ENCODE results near the gene IL3. TPM values are rescaled to one million over a fixed set of nuclear protein-coding genes. Genes with fewer than 3 reads are reported as not detected.

Gene IL3
- total and polyA plus RNA-seq, 2 experiments from 2014 or later: not detected

DNA sequence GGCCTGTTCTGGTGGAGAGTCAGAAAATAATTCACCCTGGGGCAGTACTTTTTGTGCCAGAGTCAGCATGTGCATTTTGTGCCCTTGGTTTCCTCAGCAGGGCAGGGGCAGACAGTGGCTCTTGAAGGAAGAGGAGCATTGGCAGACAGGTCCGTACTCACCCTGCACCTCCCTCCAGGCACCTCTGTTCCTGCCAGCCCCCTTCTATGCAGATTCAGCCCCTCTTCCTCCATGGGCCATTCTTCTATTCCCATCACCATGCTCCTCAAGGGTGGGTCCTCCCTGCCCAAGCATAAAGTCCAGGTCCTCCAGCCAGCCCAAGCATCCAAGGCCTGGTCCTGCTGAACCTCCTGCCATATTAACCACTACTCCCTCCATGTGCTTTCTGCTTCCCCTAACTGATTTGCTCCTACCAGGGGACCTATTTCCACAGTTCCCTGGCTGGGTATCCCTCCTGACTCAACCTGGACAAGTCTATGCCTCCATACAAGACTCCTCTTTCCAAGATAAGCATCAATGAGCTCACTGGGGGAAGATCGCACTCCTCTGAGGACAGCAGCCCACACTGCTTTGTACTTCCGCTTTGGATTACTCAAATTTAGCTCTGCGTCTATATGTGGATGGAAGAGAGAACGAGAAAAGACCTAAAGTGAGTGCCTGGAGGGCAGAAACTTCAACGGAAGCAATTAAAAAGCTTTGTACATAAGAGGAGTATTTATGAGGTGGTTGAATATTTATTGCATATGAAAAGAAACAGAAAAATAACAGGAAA, 39.7 kb upstream of the IL3 start:
- Mint-ChIP-seq H3K4me1 (peaks cover 9% of the 10 kb centered on the region), H3K27ac (no peak overlapping the region), H3K4me3 (no peak overlapping the region), H3K36me3 (ENCODE audit: low read depth) (no peaks in the 10 kb centered on the region), H3K27me3 (ENCODE audit: insufficient read depth, low read depth, poor library complexity) (peaks cover 4% of the 10 kb centered on the region), H3K9me3 (no peaks in the 10 kb centered on the region; the same call in 2 of the 3 replicates)
- no peak overlapping the region for H3K4me2 ChIP-seq
- DNase-seq (ENCODE audit: low spot score): no peak
- no peaks in the 10 kb centered on the region for H3F3A ChIP-seq (replicated peaks; ENCODE audit: low read depth)
- H3K4me3 ChIP-seq: no peak overlapping the region
- H3K36me3 ChIP-seq (ENCODE audit: insufficient read depth): no peaks in the 10 kb centered on the region
- H4K20me1 ChIP-seq (replicated peaks; ENCODE audit: insufficient read depth): no peaks in the 10 kb centered on the region
- 0 out of 2 replicates have a peak, but pooled peaks cover 7% of the 10 kb centered on the region for H3K9me2 ChIP-seq (ENCODE audit: insufficient read depth)
- no peak overlapping the region for H3K27ac ChIP-seq (ENCODE audit: low read depth)
- no peak overlapping the region for H2AFZ ChIP-seq
- TF ChIP-seq STAT1 (IDR thresholded peaks at IDR 0.05; ENCODE audit: unreplicated experiment): no peak
- TF ChIP-seq, protein P1, sequence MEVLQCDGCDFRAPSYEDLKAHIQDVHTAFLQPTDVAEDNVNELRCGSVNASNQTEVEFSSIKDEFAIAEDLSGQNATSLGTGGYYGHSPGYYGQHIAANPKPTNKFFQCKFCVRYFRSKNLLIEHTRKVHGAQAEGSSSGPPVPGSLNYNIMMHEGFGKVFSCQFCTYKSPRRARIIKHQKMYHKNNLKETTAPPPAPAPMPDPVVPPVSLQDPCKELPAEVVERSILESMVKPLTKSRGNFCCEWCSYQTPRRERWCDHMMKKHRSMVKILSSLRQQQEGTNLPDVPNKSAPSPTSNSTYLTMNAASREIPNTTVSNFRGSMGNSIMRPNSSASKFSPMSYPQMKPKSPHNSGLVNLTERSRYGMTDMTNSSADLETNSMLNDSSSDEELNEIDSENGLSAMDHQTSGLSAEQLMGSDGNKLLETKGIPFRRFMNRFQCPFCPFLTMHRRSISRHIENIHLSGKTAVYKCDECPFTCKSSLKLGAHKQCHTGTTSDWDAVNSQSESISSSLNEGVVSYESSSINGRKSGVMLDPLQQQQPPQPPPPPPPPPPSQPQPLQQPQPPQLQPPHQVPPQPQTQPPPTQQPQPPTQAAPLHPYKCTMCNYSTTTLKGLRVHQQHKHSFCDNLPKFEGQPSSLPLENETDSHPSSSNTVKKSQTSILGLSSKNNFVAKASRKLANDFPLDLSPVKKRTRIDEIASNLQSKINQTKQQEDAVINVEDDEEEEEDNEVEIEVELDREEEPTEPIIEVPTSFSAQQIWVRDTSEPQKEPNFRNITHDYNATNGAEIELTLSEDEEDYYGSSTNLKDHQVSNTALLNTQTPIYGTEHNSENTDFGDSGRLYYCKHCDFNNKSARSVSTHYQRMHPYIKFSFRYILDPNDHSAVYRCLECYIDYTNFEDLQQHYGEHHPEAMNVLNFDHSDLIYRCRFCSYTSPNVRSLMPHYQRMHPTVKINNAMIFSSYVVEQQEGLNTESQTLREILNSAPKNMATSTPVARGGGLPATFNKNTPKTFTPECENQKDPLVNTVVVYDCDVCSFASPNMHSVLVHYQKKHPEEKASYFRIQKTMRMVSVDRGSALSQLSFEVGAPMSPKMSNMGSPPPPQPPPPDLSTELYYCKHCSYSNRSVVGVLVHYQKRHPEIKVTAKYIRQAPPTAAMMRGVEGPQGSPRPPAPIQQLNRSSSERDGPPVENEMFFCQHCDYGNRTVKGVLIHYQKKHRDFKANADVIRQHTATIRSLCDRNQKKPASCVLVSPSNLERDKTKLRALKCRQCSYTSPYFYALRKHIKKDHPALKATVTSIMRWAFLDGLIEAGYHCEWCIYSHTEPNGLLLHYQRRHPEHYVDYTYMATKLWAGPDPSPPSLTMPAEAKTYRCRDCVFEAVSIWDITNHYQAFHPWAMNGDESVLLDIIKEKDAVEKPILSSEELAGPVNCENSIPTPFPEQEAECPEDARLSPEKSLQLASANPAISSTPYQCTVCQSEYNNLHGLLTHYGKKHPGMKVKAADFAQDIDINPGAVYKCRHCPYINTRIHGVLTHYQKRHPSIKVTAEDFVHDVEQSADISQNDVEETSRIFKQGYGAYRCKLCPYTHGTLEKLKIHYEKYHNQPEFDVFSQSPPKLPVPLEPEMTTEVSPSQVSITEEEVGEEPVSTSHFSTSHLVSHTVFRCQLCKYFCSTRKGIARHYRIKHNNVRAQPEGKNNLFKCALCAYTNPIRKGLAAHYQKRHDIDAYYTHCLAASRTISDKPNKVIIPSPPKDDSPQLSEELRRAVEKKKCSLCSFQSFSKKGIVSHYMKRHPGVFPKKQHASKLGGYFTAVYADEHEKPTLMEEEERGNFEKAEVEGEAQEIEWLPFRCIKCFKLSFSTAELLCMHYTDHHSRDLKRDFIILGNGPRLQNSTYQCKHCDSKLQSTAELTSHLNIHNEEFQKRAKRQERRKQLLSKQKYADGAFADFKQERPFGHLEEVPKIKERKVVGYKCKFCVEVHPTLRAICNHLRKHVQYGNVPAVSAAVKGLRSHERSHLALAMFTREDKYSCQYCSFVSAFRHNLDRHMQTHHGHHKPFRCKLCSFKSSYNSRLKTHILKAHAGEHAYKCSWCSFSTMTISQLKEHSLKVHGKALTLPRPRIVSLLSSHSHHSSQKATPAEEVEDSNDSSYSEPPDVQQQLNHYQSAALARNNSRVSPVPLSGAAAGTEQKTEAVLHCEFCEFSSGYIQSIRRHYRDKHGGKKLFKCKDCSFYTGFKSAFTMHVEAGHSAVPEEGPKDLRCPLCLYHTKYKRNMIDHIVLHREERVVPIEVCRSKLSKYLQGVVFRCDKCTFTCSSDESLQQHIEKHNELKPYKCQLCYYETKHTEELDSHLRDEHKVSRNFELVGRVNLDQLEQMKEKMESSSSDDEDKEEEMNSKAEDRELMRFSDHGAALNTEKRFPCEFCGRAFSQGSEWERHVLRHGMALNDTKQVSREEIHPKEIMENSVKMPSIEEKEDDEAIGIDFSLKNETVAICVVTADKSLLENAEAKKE (CRISPR knock-in tag; IDR thresholded peaks at IDR 0.05): no peak
- no peaks in the 10 kb centered on the region for H3K79me2 ChIP-seq (replicated peaks; ENCODE audit: insufficient read depth)
- ATAC-seq: no peak
- H3K27me3 ChIP-seq (ENCODE audit: insufficient read depth): no peaks in the 10 kb centered on the region
- H3K4me1 ChIP-seq (ENCODE audit: insufficient read depth): no peaks in the 10 kb centered on the region

DNA sequence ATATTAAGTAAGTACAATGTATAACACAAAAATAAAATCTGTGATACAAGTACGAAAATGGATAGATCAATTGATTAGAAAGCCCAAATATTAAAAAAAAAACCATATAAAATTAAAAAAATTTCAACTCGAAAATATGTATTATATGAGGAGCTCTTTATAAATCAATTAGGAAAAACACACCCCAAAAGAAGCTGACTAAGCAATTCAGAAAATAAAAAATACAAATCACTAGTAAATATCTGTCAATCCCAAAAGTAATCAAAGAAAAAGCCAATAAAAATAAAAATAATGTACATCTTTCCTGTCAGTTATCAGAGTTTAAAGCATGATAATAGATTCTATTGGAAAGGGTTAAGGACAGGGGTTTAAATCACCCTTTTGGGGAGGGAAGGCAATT, 38.8 kb upstream of the IL3 start:
- Mint-ChIP-seq H3K27ac (no peak overlapping the region), H3K4me1 (peaks cover 9% of the 10 kb centered on the region), H3K27me3 (ENCODE audit: insufficient read depth, low read depth, poor library complexity) (peaks cover 4% of the 10 kb centered on the region), H3K9me3 (no peaks in the 10 kb centered on the region; the same call in 2 of the 3 replicates), H3K4me3 (no peak overlapping the region), H3K36me3 (ENCODE audit: low read depth) (no peaks in the 10 kb centered on the region)
- Histone ChIP-seq H3K4me3 (no peak overlapping the region), H3F3A (replicated peaks; ENCODE audit: low read depth) (no peaks in the 10 kb centered on the region), H3K36me3 (ENCODE audit: insufficient read depth) (no peaks in the 10 kb centered on the region), H3K4me2 (no peak overlapping the region), H2AFZ (no peak overlapping the region), H4K20me1 (replicated peaks; ENCODE audit: insufficient read depth) (no peaks in the 10 kb centered on the region), H3K27ac (ENCODE audit: low read depth) (no peak overlapping the region), H3K9me2 (ENCODE audit: insufficient read depth) (0 out of 2 replicates have a peak, but pooled peaks cover 7% of the 10 kb centered on the region), H3K79me2 (replicated peaks; ENCODE audit: insufficient read depth) (no peaks in the 10 kb centered on the region), H3K4me1 (ENCODE audit: insufficient read depth) (no peaks in the 10 kb centered on the region), H3K27me3 (ENCODE audit: insufficient read depth) (no peaks in the 10 kb centered on the region)
- DNase-seq (ENCODE audit: low spot score) (no peak), ATAC-seq (no peak)
- TF ChIP-seq NANOG (IDR thresholded peaks at IDR 0.05; ENCODE audit: borderline replicate concordance) (no peak), ZNF331 (CRISPR knock-in tag; IDR thresholded peaks at IDR 0.05; ENCODE audit: low read depth) (no peak), STAT1 (IDR thresholded peaks at IDR 0.05; ENCODE audit: unreplicated experiment) (no peak), EZH2phosphoT487 (IDR thresholded peaks at IDR 0.05; ENCODE audit: unreplicated experiment) (no peak), JUNB (IDR thresholded peaks at IDR 0.05; ENCODE audit: unreplicated experiment) (no peak), POLR2AphosphoS5 (IDR thresholded peaks at IDR 0.05; ENCODE audit: low read depth) (no peak)
- TF ChIP-seq, protein P2, sequence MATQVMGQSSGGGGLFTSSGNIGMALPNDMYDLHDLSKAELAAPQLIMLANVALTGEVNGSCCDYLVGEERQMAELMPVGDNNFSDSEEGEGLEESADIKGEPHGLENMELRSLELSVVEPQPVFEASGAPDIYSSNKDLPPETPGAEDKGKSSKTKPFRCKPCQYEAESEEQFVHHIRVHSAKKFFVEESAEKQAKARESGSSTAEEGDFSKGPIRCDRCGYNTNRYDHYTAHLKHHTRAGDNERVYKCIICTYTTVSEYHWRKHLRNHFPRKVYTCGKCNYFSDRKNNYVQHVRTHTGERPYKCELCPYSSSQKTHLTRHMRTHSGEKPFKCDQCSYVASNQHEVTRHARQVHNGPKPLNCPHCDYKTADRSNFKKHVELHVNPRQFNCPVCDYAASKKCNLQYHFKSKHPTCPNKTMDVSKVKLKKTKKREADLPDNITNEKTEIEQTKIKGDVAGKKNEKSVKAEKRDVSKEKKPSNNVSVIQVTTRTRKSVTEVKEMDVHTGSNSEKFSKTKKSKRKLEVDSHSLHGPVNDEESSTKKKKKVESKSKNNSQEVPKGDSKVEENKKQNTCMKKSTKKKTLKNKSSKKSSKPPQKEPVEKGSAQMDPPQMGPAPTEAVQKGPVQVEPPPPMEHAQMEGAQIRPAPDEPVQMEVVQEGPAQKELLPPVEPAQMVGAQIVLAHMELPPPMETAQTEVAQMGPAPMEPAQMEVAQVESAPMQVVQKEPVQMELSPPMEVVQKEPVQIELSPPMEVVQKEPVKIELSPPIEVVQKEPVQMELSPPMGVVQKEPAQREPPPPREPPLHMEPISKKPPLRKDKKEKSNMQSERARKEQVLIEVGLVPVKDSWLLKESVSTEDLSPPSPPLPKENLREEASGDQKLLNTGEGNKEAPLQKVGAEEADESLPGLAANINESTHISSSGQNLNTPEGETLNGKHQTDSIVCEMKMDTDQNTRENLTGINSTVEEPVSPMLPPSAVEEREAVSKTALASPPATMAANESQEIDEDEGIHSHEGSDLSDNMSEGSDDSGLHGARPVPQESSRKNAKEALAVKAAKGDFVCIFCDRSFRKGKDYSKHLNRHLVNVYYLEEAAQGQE (IDR thresholded peaks at IDR 0.05; ENCODE audit: unreplicated experiment): no peak
- TF ChIP-seq, protein P3, sequence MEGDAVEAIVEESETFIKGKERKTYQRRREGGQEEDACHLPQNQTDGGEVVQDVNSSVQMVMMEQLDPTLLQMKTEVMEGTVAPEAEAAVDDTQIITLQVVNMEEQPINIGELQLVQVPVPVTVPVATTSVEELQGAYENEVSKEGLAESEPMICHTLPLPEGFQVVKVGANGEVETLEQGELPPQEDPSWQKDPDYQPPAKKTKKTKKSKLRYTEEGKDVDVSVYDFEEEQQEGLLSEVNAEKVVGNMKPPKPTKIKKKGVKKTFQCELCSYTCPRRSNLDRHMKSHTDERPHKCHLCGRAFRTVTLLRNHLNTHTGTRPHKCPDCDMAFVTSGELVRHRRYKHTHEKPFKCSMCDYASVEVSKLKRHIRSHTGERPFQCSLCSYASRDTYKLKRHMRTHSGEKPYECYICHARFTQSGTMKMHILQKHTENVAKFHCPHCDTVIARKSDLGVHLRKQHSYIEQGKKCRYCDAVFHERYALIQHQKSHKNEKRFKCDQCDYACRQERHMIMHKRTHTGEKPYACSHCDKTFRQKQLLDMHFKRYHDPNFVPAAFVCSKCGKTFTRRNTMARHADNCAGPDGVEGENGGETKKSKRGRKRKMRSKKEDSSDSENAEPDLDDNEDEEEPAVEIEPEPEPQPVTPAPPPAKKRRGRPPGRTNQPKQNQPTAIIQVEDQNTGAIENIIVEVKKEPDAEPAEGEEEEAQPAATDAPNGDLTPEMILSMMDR (conservative IDR thresholded peaks at IDR 0.05; ENCODE audit: low read depth in 2 of 2): no peak

All from GM23338 (cell line).